ENCODE results near the gene PNMA1. TPM values are rescaled to one million over a fixed set of nuclear protein-coding genes. Genes with fewer than 3 reads are reported as not detected.

The PNMA1 gene
- polyA plus RNA-seq, 1 donor from 2014 or later: 205 TPM

DNA sequence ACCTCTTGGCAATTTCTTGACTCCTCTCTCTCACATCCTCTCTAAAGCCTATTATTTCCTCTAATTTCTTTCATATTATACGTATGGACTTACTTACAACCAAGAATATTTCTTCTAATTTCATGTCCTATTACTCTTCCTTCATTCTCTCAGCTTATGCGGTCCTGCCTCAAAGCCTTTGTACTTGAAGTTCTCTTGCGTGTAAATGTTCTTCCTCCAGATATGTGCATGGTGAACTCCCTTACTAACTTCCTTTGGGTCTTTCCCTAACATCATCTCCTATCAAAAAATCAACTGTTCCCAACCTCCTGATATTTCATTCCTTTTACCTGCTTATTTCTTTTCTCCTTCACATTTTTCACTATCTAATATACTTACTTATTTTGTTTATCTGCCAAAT is 46.3 kb downstream of the PNMA1 start:
- no peak overlapping the region for H3K4me3 ChIP-seq (ENCODE audit: low read length)
- H2AFZ ChIP-seq (ENCODE audit: low read depth, low read length): no peak overlapping the region
- no peaks in the 10 kb centered on the region for H3K36me3 ChIP-seq (ENCODE audit: insufficient read depth, low read length)
- TF ChIP-seq MXI1 (conservative IDR thresholded peaks at IDR 0.05; ENCODE audit: poor library complexity, severe bottlenecking): no peak
- no peak for TF ChIP-seq TAF1 (IDR thresholded peaks at IDR 0.05; ENCODE audit: low read depth)
- H3K27me3 ChIP-seq (ENCODE audit: insufficient read depth, low read depth, low read length): no peaks in the 10 kb centered on the region
- H3K79me2 ChIP-seq (replicated peaks; ENCODE audit: insufficient read depth, low read length): no peaks in the 10 kb centered on the region
- no peaks in the 10 kb centered on the region for H3F3A ChIP-seq (ENCODE audit: insufficient read depth, low read length, poor library complexity, severe bottlenecking)
- H3K9me2 ChIP-seq (ENCODE audit: insufficient read depth, low read length): no peaks in the 10 kb centered on the region
- H3K9me3 ChIP-seq (ENCODE audit: low read length): no peaks in the 10 kb centered on the region
- no peak overlapping the region for H3K9ac ChIP-seq (ENCODE audit: low read length)
- H3K4me2 ChIP-seq (ENCODE audit: low read length): no peak overlapping the region
- no peaks in the 10 kb centered on the region for H4K20me1 ChIP-seq (ENCODE audit: insufficient read depth)
- H3K27ac ChIP-seq (ENCODE audit: low read length): no peak overlapping the region

DNA sequence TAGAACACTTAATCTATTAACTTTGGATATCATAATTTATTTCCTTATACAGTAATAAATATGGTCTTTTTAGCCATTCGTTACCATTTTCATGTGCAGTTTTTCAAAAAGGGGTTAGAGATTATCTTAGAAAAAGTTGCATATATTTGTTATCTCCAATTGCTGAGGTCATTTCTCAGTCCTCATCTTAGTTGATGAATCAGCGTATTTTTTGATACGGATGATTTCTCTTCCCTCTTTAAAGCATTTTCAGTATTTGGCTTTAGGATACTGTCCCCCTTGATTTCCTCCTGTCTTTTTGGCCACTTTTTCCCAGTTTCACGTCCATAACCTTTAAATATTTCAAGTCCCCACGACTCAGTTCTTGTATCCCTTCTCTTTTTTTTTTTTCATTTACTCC is 47.6 kb downstream of the PNMA1 start:
- no peak overlapping the region for H3K27ac ChIP-seq (ENCODE audit: low read length)
- TF ChIP-seq SMC3 (conservative IDR thresholded peaks at IDR 0.05; ENCODE audit: poor library complexity): no peak
- TF ChIP-seq, protein P1, sequence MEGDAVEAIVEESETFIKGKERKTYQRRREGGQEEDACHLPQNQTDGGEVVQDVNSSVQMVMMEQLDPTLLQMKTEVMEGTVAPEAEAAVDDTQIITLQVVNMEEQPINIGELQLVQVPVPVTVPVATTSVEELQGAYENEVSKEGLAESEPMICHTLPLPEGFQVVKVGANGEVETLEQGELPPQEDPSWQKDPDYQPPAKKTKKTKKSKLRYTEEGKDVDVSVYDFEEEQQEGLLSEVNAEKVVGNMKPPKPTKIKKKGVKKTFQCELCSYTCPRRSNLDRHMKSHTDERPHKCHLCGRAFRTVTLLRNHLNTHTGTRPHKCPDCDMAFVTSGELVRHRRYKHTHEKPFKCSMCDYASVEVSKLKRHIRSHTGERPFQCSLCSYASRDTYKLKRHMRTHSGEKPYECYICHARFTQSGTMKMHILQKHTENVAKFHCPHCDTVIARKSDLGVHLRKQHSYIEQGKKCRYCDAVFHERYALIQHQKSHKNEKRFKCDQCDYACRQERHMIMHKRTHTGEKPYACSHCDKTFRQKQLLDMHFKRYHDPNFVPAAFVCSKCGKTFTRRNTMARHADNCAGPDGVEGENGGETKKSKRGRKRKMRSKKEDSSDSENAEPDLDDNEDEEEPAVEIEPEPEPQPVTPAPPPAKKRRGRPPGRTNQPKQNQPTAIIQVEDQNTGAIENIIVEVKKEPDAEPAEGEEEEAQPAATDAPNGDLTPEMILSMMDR (IDR thresholded peaks at IDR 0.05; ENCODE audit: poor library complexity, severe bottlenecking): no peak
- no peak for TF ChIP-seq EZH2 (IDR thresholded peaks at IDR 0.05; ENCODE audit: borderline replicate concordance, insufficient read depth, low read length, poor library complexity, severe bottlenecking)
- no peak for TF ChIP-seq RAD21 (conservative IDR thresholded peaks at IDR 0.05)
- TF ChIP-seq, protein P2, sequence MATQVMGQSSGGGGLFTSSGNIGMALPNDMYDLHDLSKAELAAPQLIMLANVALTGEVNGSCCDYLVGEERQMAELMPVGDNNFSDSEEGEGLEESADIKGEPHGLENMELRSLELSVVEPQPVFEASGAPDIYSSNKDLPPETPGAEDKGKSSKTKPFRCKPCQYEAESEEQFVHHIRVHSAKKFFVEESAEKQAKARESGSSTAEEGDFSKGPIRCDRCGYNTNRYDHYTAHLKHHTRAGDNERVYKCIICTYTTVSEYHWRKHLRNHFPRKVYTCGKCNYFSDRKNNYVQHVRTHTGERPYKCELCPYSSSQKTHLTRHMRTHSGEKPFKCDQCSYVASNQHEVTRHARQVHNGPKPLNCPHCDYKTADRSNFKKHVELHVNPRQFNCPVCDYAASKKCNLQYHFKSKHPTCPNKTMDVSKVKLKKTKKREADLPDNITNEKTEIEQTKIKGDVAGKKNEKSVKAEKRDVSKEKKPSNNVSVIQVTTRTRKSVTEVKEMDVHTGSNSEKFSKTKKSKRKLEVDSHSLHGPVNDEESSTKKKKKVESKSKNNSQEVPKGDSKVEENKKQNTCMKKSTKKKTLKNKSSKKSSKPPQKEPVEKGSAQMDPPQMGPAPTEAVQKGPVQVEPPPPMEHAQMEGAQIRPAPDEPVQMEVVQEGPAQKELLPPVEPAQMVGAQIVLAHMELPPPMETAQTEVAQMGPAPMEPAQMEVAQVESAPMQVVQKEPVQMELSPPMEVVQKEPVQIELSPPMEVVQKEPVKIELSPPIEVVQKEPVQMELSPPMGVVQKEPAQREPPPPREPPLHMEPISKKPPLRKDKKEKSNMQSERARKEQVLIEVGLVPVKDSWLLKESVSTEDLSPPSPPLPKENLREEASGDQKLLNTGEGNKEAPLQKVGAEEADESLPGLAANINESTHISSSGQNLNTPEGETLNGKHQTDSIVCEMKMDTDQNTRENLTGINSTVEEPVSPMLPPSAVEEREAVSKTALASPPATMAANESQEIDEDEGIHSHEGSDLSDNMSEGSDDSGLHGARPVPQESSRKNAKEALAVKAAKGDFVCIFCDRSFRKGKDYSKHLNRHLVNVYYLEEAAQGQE (IDR thresholded peaks at IDR 0.05; ENCODE audit: borderline replicate concordance): no peak
- no peak for TF ChIP-seq TAF1 (IDR thresholded peaks at IDR 0.05; ENCODE audit: low read depth)
- TF ChIP-seq EP300 (conservative IDR thresholded peaks at IDR 0.05; ENCODE audit: poor library complexity, severe bottlenecking): no peak
- TF ChIP-seq POLR2AphosphoS5 (IDR thresholded peaks at IDR 0.05): no peak
- TF ChIP-seq MXI1 (conservative IDR thresholded peaks at IDR 0.05; ENCODE audit: poor library complexity, severe bottlenecking): no peak
- H3K27me3 ChIP-seq (ENCODE audit: insufficient read depth, low read depth, low read length): no peaks in the 10 kb centered on the region
- H3K9ac ChIP-seq (ENCODE audit: low read length): no peak overlapping the region
- H3K4me3 ChIP-seq (ENCODE audit: low read length): no peak overlapping the region
- H3K4me2 ChIP-seq (ENCODE audit: low read length): no peak overlapping the region
- no peaks in the 10 kb centered on the region for H4K20me1 ChIP-seq (ENCODE audit: insufficient read depth)
- H3K9me3 ChIP-seq (ENCODE audit: low read length): no peaks in the 10 kb centered on the region
- no peaks in the 10 kb centered on the region for H3K9me2 ChIP-seq (ENCODE audit: insufficient read depth, low read length)
- peaks cover 9% of the 10 kb centered on the region for H3K36me3 ChIP-seq (ENCODE audit: insufficient read depth, low read length)
- no peak overlapping the region for H2AFZ ChIP-seq (ENCODE audit: low read depth, low read length)
- H3K79me2 ChIP-seq (replicated peaks; ENCODE audit: insufficient read depth, low read length): no peaks in the 10 kb centered on the region
- H3F3A ChIP-seq (ENCODE audit: insufficient read depth, low read length, poor library complexity, severe bottlenecking): no peaks in the 10 kb centered on the region

DNA sequence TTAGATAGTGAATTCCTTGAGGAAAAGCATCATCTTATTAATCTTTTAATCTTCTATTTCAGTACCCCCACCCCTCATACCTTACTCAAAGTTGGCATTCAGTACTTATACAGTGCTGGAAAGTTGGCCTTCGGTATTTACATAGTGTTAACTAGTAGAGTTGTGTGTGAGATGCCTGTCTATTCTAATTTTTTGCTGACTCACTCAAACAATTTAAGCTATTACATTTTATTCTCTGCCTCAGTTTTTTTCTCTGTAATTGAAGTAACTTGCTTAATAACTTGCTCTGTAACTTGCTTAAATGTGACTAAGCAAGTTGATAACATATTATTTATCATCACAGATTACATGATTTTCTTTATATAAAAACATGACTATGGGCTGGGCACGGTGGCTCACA is 49.1 kb downstream of the PNMA1 start:
- no peaks in the 10 kb centered on the region for H3K9me3 ChIP-seq (ENCODE audit: low read length)
- H3K36me3 ChIP-seq (ENCODE audit: insufficient read depth, low read length): peaks cover 9% of the 10 kb centered on the region
- no peaks in the 10 kb centered on the region for H3K79me2 ChIP-seq (replicated peaks; ENCODE audit: insufficient read depth, low read length)
- TF ChIP-seq, protein P2 (IDR thresholded peaks at IDR 0.05; ENCODE audit: borderline replicate concordance): no peak
- TF ChIP-seq SMC3 (conservative IDR thresholded peaks at IDR 0.05; ENCODE audit: poor library complexity) (no peak), POLR2AphosphoS5 (IDR thresholded peaks at IDR 0.05) (no peak), MXI1 (conservative IDR thresholded peaks at IDR 0.05; ENCODE audit: poor library complexity, severe bottlenecking) (no peak), EP300 (conservative IDR thresholded peaks at IDR 0.05; ENCODE audit: poor library complexity, severe bottlenecking) (no peak), EZH2 (IDR thresholded peaks at IDR 0.05; ENCODE audit: borderline replicate concordance, insufficient read depth, low read length, poor library complexity, severe bottlenecking) (no peak), TAF1 (IDR thresholded peaks at IDR 0.05; ENCODE audit: low read depth) (no peak), RAD21 (conservative IDR thresholded peaks at IDR 0.05) (no peak)
- TF ChIP-seq, protein P1 (IDR thresholded peaks at IDR 0.05; ENCODE audit: poor library complexity, severe bottlenecking): no peak
- no peaks in the 10 kb centered on the region for H3F3A ChIP-seq (ENCODE audit: insufficient read depth, low read length, poor library complexity, severe bottlenecking)
- H3K9ac ChIP-seq (ENCODE audit: low read length): no peak overlapping the region
- no peak overlapping the region for H3K4me2 ChIP-seq (ENCODE audit: low read length)
- no peak overlapping the region for H3K4me3 ChIP-seq (ENCODE audit: low read length)
- H3K9me2 ChIP-seq (ENCODE audit: insufficient read depth, low read length): no peaks in the 10 kb centered on the region
- H3K27ac ChIP-seq (ENCODE audit: low read length): no peak overlapping the region
- no peaks in the 10 kb centered on the region for H4K20me1 ChIP-seq (ENCODE audit: insufficient read depth)
- no peak overlapping the region for H2AFZ ChIP-seq (ENCODE audit: low read depth, low read length)
- no peaks in the 10 kb centered on the region for H3K27me3 ChIP-seq (ENCODE audit: insufficient read depth, low read depth, low read length)
